Peyer's patch (tissue), 4 donors: ENCODE measurements around the gene CHRNB2. TPM values are rescaled to one million over a fixed set of nuclear protein-coding genes. Genes with fewer than 3 reads are reported as not detected.

Experiments used
- DNase-seq, 3 donors: peaks; one replicate each; pipeline ENCODE4 v3.0.0-alpha.2; 2017 to 2019
- H3K27ac ChIP-seq, 4 donors: fragments of 200-600 bp; sonication (generic); one replicate each; pipeline ENCODE4 v1.5.1; 2016 to 2019
- H3K27me3 ChIP-seq, 2 donors: fragments of 200-600 bp; sonication (generic); one replicate each; pipeline ENCODE4 v1.5.1; 2019
- H3K36me3 ChIP-seq, 3 donors: fragments of 200-600 bp; sonication (generic); one replicate each; pipeline ENCODE4 v1.5.1; 2016 to 2019
- H3K4me1 ChIP-seq, 4 donors: fragments of 200-600 bp; sonication (generic); one replicate each; pipeline ENCODE4 v1.5.1; 2016 to 2019
- H3K4me3 ChIP-seq, 4 donors: fragments of 200-600 bp; sonication (generic); 1 replicate in 3 of 4; 2 replicates in 1 of 4; pipeline ENCODE4 v1.5.1; 2016 to 2019; ENCODE audit warnings: mild to moderate bottlenecking in 1 of 4
- H3K9me3 ChIP-seq, 4 donors: fragments of 200-600 bp; sonication (generic); one replicate each; pipeline ENCODE4 v1.5.1; 2016 to 2019; ENCODE audit warnings: mild to moderate bottlenecking in 1 of 4
- POLR2A ChIP-seq, 2 donors: fragments of 450-650 bp; IDR thresholded peaks; one replicate each; pipeline ENCODE4 v1.5.1; 2017; ENCODE audit warnings: antibody characterized with exemption in 2 of 2, mild to moderate bottlenecking in 2 of 2, moderate library complexity in 2 of 2
- total RNA-seq, 4 donors: library from RNA; depleted of rRNA; stranded (reverse); fragments of >200 nt; gene quantifications; one replicate each; pipeline ENCODE4 v1.1.0, GENCODE V29; 2016
- TF ChIP-seq, protein P1 (sequence below), 6 experiments: fragments of 450-650 bp in 4 of 6; fragments of 200-600 bp in 2 of 6; sonication (generic) in 1 of 6; IDR thresholded peaks; one replicate each; pipeline ENCODE4 v1.5.1; 2017 to 2019; ENCODE audit warnings: antibody characterized with exemption in 6 of 6, mild to moderate bottlenecking in 3 of 6, moderate library complexity in 1 of 6

CHRNB2 gene, protein sequence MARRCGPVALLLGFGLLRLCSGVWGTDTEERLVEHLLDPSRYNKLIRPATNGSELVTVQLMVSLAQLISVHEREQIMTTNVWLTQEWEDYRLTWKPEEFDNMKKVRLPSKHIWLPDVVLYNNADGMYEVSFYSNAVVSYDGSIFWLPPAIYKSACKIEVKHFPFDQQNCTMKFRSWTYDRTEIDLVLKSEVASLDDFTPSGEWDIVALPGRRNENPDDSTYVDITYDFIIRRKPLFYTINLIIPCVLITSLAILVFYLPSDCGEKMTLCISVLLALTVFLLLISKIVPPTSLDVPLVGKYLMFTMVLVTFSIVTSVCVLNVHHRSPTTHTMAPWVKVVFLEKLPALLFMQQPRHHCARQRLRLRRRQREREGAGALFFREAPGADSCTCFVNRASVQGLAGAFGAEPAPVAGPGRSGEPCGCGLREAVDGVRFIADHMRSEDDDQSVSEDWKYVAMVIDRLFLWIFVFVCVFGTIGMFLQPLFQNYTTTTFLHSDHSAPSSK
- under 1 TPM in 3 of 4 donors, not detected in 1; 0.27 to 0.53 (median 0.47) TPM for total RNA-seq

DNA sequence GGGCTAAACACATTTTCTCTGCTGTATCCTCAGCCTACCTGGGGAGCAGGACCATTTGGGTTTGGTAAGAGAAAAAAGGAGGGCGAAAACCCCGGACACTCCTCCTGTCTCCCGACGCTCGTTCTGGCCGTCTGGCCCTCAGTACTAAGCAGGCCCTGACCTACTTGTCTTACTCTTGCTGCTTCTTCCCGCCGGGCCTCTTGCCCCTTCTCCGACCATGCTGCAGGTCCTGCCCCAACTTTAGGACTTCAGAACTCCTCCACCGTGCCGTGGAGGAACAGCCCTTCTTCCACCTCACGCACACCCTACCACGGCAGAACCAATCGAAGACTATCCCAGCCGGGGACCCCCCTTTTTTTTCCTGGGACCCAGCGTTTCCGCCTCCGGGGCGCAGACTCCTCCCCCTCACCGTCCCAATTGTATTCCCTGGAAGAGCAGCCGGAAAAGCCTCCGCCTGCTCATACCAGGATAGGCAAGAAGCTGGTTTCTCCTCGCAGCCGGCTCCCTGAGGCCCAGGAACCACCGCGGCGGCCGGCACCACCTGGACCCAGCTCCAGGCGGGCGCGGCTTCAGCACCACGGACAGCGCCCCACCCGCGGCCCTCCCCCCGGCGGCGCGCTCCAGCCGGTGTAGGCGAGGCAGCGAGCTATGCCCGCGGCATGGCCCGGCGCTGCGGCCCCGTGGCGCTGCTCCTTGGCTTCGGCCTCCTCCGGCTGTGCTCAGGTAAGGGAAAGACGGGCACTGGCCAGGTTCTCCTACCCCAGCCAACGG lies at the start of gene CHRNB2:
TSS of gene CHRNB2 (plus strand) at position 393 of the 771 bp plus-strand sequence. CDS start at position 660, 267 bp downstream.
- TF ChIP-seq, protein P1, sequence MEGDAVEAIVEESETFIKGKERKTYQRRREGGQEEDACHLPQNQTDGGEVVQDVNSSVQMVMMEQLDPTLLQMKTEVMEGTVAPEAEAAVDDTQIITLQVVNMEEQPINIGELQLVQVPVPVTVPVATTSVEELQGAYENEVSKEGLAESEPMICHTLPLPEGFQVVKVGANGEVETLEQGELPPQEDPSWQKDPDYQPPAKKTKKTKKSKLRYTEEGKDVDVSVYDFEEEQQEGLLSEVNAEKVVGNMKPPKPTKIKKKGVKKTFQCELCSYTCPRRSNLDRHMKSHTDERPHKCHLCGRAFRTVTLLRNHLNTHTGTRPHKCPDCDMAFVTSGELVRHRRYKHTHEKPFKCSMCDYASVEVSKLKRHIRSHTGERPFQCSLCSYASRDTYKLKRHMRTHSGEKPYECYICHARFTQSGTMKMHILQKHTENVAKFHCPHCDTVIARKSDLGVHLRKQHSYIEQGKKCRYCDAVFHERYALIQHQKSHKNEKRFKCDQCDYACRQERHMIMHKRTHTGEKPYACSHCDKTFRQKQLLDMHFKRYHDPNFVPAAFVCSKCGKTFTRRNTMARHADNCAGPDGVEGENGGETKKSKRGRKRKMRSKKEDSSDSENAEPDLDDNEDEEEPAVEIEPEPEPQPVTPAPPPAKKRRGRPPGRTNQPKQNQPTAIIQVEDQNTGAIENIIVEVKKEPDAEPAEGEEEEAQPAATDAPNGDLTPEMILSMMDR (IDR thresholded peaks at IDR 0.05): peak in 1 of 6 experiments; percentile 42
- no peak for TF ChIP-seq POLR2A (IDR thresholded peaks at IDR 0.05)

DNA sequence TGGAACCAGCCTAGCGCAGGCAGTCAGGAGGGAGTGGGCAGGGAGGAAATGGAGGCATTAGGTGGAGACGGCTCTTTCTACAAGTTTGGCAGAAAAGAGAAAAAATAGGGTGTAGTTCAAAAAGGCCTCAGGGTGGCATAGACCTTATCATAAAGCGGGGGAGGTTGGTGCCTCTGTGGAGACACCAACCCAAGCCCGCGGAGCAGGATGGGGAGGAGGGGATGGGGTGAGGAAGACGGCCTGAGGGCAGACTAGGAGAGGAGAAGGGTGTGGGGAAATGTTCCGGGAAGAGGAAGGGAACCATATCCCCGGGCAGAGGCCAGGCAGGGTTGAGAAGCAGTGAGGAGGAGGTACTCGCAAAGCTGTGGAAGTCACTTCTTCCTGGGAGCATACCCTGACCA lies 48.0 kb upstream of the CHRNB2 start:
- H3K4me1 ChIP-seq: no peaks in the 10 kb centered on the region
- no peak for DNase-seq
- no peaks in the 10 kb centered on the region for H3K36me3 ChIP-seq
- TF ChIP-seq, protein P1 (IDR thresholded peaks at IDR 0.05): no peak
- TF ChIP-seq POLR2A (IDR thresholded peaks at IDR 0.05): no peak
- H3K27ac ChIP-seq: peak overlapping the region in 1 of 4 donors; percentile 8
- no peak overlapping the region for H3K4me3 ChIP-seq
- H3K27me3 ChIP-seq: no peaks in the 10 kb centered on the region
- no peaks in the 10 kb centered on the region for H3K9me3 ChIP-seq

More for the DNA sequence above, at the start of gene CHRNB2:
- Histone ChIP-seq H3K4me3 (peak within 1 kb of the TSS in 3 of 4 donors; percentile 9 to 27 (median 16)), H3K4me1 (peaks cover 0 to 8% (median 3%) of the 10 kb centered on the region in 4 donors), H3K36me3 (no peaks in the 10 kb centered on the region), H3K9me3 (no peaks in the 10 kb centered on the region), H3K27me3 (no peaks in the 10 kb centered on the region), H3K27ac (no peak within 1 kb of the TSS)
- peak; percentile 36 to 79 (median 79) for DNase-seq

GRCh38 chr1:154520333-154520732 lies 47.2 kb upstream of the CHRNB2 start:
- H3K27ac ChIP-seq: no peak overlapping the region
- no peak for TF ChIP-seq POLR2A (IDR thresholded peaks at IDR 0.05)
- TF ChIP-seq, protein P1 (IDR thresholded peaks at IDR 0.05): no peak
- no peaks in the 10 kb centered on the region for H3K4me1 ChIP-seq
- H3K36me3 ChIP-seq: no peaks in the 10 kb centered on the region
- H3K27me3 ChIP-seq: no peaks in the 10 kb centered on the region
- no peak for DNase-seq
- no peaks in the 10 kb centered on the region for H3K9me3 ChIP-seq
- no peak overlapping the region for H3K4me3 ChIP-seq

- no peaks in the 10 kb centered on the region for H3K36me3 ChIP-seq
- no peaks in the 10 kb centered on the region for H3K9me3 ChIP-seq
- no peak for TF ChIP-seq POLR2A (IDR thresholded peaks at IDR 0.05)
- TF ChIP-seq, protein P1 (IDR thresholded peaks at IDR 0.05): no peak
- no peak overlapping the region for H3K4me3 ChIP-seq
- H3K27ac ChIP-seq: no peak overlapping the region
- no peaks in the 10 kb centered on the region for H3K4me1 ChIP-seq
- no peaks in the 10 kb centered on the region for H3K27me3 ChIP-seq
- DNase-seq: no peak
These were observed 45.9 kb upstream of the CHRNB2 start for GRCh38 chr1:154521695-154522094.

GRCh38 chr1:154524881-154525280 lies 42.7 kb upstream of the CHRNB2 start:
- H3K36me3 ChIP-seq: no peaks in the 10 kb centered on the region
- H3K9me3 ChIP-seq: no peaks in the 10 kb centered on the region
- TF ChIP-seq, protein P1 (IDR thresholded peaks at IDR 0.05): no peak
- no peak for TF ChIP-seq POLR2A (IDR thresholded peaks at IDR 0.05)
- no peak overlapping the region for H3K27ac ChIP-seq
- H3K27me3 ChIP-seq: no peaks in the 10 kb centered on the region
- no peaks in the 10 kb centered on the region for H3K4me1 ChIP-seq
- no peak overlapping the region for H3K4me3 ChIP-seq
- DNase-seq: no peak
